Heart right ventricle (tissue), 16 donors: ENCODE data around the gene MIA3. TPM values are rescaled to one million over a fixed set of nuclear protein-coding genes. Genes with fewer than 3 reads are reported as not detected.
A peak's percentile ranks its signal among the peaks of the same experiment; 100 is the strongest.

ENCODE experiments used
- ATAC-seq, 8 donors: fragments of 200-7000 bp; cut with Tn5 transposase; one replicate each; pipeline ENCODE4 v1.9.1; 2020; ENCODE audit warnings: mild to moderate bottlenecking in 8 of 8, moderate library complexity in 8 of 8, moderate number of reproducible peaks in 1 of 8
- DNase-seq, 2 donors: peaks; one replicate each; pipeline ENCODE4 v3.0.0-alpha.2; 2020
- H3K27ac ChIP-seq, 10 donors: fragments of 200-600 bp; sonication (generic) in 2 of 10; one replicate each; pipeline versions ENCODE4 v1.5.0 to v1.8.0; 2020 to 2022; ENCODE audit warnings: mild to moderate bottlenecking in 3 of 10
- H3K27me3 ChIP-seq, 7 donors: fragments of 200-600 bp; one replicate each; pipeline ENCODE4 v1.8.0; 2021 to 2022; ENCODE audit warnings: mild to moderate bottlenecking in 2 of 7
- H3K36me3 ChIP-seq, 9 donors: fragments of 200-600 bp; sonication (generic) in 1 of 9; one replicate each; pipeline versions ENCODE4 v1.5.0 to v1.8.0; 2020 to 2022; ENCODE audit warnings: mild to moderate bottlenecking in 2 of 9
- H3K4me1 ChIP-seq, 9 donors: fragments of 200-600 bp; sonication (generic) in 1 of 9; one replicate each; pipeline versions ENCODE4 v1.5.0 to v1.8.0; 2020 to 2022; ENCODE audit warnings: mild to moderate bottlenecking in 4 of 9
- H3K4me3 ChIP-seq, 10 donors: fragments of 200-600 bp; sonication (generic) in 2 of 10; one replicate each; pipeline versions ENCODE4 v1.5.0 to v1.8.0; 2020 to 2022; ENCODE audit warnings: mild to moderate bottlenecking in 7 of 10, moderate library complexity in 2 of 10
- H3K9me3 ChIP-seq, 11 donors: fragments of 200-600 bp in 10 of 11; sonication (generic) in 2 of 11; one replicate each; pipeline versions ENCODE4 v1.5.0 to v1.8.0; 2013 to 2022; ENCODE audit warnings: mild to moderate bottlenecking in 2 of 11, control low read depth in 1 of 11, moderate library complexity in 1 of 11
- WGBS, 2 donors: extraction: QIAGEN DNeasy Blood & Tissue Kit; methylation state at CpG; one replicate each; pipeline ENCODE4 v1.1.7; 2013; ENCODE audit warnings: inconsistent platforms in 1 of 2; 5-methylcytosine and 5-hydroxymethylcytosine counted together
- intact Hi-C, 10 donors: fragments of 100-400 bp; cut with DNase I; formaldehyde crosslinking; loops; one replicate each; pipeline versions ENCODE4 v1.11.1 to v1.14.2; 2022
- polyA plus RNA-seq, 2 donors: library from polyadenylated mRNA; stranded (reverse); fragments of 200-250 nt; gene quantifications; one replicate each; pipeline ENCODE4 v1.2.3, GENCODE V29; 2013
- total RNA-seq, 10 donors: library from RNA; stranded (reverse); fragmentation: NEBNext Ultra II Directional in 3 of 10; extraction: Animal tissue kit (Norgen Biotek cat#: 25700) in 3 of 10; gene quantifications; one replicate each; pipeline versions ENCODE4 v1.2.1 to v1.2.4, GENCODE V29; 2021 to 2023
- TF ChIP-seq, protein P1 (sequence below), 9 donors: fragments of 200-600 bp; sonication (generic) in 2 of 9; IDR thresholded peaks; one replicate each; pipeline versions ENCODE4 v1.5.0 to v1.8.0; 2021 to 2022; ENCODE audit warnings: antibody characterized with exemption in 9 of 9, mild to moderate bottlenecking in 5 of 9, moderate library complexity in 1 of 9
- donor health status: Arrhythmogenic right ventricular cardiomyopathy.
- donor health status: ischemic (EF 13 %, LVEDD 7.1; RV severe dilation, severe dysfunction).
- donor health status: healthy with polysubstance abuse.
- donor health status: DM: no; HTN: yes; CAD: no.
- donor health status: DM: no; HTN: no; CAD: no.
- donor health status: ischemic (EF 25% LVEDD 6.9; RV normal size, moderate dysfunction).
- donor health status: ischemic (EF 25% LVEDD 5.7; RV mildly dilated, moderate dysfunction).
- donor health status: healthy.
- donor health status: DM: yes; HTN: yes; CAD: no.
- donor health status: Ischemic cardiomyopathy.
- donor health status: ischemic (EF 35%, LVEDD 5.7; RV mildly dilated, moderate dysfunction).
- donor health status: nonischemic (EF 11% LVEDD 7.7; RV severe dilation, severe dysfunction).
- donor health status: DM: yes; HTN: yes; CAD: no.
- donor health status: PGD.
- donor health status: ischemic (EF 29% LVEDD 5.4; RV normal size, mild dysfunction).
- donor health status: nonischemic (EF 23%, LVEDD 6.1; RV moderate dilation, normal function).

Gene MIA3
- total and polyA plus RNA-seq, 12 donors = 22.8 to 72.5 (median 56.5) TPM

GRCh38 chr1:222582099-222582774 is 35.7 kb upstream of the MIA3 start:
- Histone ChIP-seq H3K4me1 (peaks cover 0 to 20% (median 0%) of the 10 kb centered on the region in 9 donors), H3K36me3 (peaks cover 0 to 75% (median 4%) of the 10 kb centered on the region in 9 donors), H3K27ac (no peak overlapping the region), H3K4me3 (no peak overlapping the region), H3K27me3 (no peaks in the 10 kb centered on the region), H3K9me3 (no peaks in the 10 kb centered on the region)
- TF ChIP-seq, protein P1, sequence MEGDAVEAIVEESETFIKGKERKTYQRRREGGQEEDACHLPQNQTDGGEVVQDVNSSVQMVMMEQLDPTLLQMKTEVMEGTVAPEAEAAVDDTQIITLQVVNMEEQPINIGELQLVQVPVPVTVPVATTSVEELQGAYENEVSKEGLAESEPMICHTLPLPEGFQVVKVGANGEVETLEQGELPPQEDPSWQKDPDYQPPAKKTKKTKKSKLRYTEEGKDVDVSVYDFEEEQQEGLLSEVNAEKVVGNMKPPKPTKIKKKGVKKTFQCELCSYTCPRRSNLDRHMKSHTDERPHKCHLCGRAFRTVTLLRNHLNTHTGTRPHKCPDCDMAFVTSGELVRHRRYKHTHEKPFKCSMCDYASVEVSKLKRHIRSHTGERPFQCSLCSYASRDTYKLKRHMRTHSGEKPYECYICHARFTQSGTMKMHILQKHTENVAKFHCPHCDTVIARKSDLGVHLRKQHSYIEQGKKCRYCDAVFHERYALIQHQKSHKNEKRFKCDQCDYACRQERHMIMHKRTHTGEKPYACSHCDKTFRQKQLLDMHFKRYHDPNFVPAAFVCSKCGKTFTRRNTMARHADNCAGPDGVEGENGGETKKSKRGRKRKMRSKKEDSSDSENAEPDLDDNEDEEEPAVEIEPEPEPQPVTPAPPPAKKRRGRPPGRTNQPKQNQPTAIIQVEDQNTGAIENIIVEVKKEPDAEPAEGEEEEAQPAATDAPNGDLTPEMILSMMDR (IDR thresholded peaks at IDR 0.05) = no peak
- intact Hi-C loops = no loop called here
- DNase-seq (no peak), ATAC-seq (no peak)
- 84 to 87% methylated on average over 4 of the region's 4 CpGs for WGBS, 2 donors

- Histone ChIP-seq H3K4me1 (peaks cover 0 to 20% (median 0%) of the 10 kb centered on the region in 9 donors), H3K27me3 (no peaks in the 10 kb centered on the region), H3K9me3 (no peaks in the 10 kb centered on the region), H3K27ac (no peak overlapping the region), H3K4me3 (no peak overlapping the region), H3K36me3 (peaks cover 0 to 75% (median 4%) of the 10 kb centered on the region in 9 donors)
- DNase-seq = no peak
- ATAC-seq = peak in 1 of 8 donors; percentile 38
- 86 to 87% methylated on average over 5 of the region's 5 CpGs for WGBS, 2 donors
- TF ChIP-seq, protein P1 (IDR thresholded peaks at IDR 0.05) = no peak
- intact Hi-C loops = no loop called here
These were observed 34.8 kb upstream of the MIA3 start for GRCh38 chr1:222583079-222583478.

GRCh38 chr1:222586842-222587241 is 31.1 kb upstream of the MIA3 start:
- WGBS, 2 donors = 92 to 95% methylated on average over 2 of the region's 2 CpGs
- Histone ChIP-seq H3K27me3 (no peaks in the 10 kb centered on the region), H3K27ac (no peak overlapping the region), H3K4me1 (peaks cover 0 to 33% (median 10%) of the 10 kb centered on the region in 9 donors), H3K9me3 (no peaks in the 10 kb centered on the region), H3K36me3 (peaks cover 0 to 58% (median 4%) of the 10 kb centered on the region in 9 donors), H3K4me3 (no peak overlapping the region)
- ATAC-seq (no peak), DNase-seq (no peak)
- intact Hi-C loops = loop anchor here in 1 of 10 donors (5.0 kb wide), 1 partner anchor 45 kb away; no protein-coding TSS in a partner anchor
- TF ChIP-seq, protein P1 (IDR thresholded peaks at IDR 0.05) = no peak

- intact Hi-C loops = loop anchor here in 1 of 10 donors (5.0 kb wide), 1 partner anchor 44 kb away; no protein-coding TSS in a partner anchor
- TF ChIP-seq, protein P1 (IDR thresholded peaks at IDR 0.05) = no peak
- Histone ChIP-seq H3K4me3 (no peak overlapping the region), H3K27me3 (no peaks in the 10 kb centered on the region), H3K4me1 (peaks cover 0 to 23% (median 10%) of the 10 kb centered on the region in 9 donors), H3K9me3 (no peaks in the 10 kb centered on the region), H3K27ac (no peak overlapping the region), H3K36me3 (peaks cover 0 to 45% (median 2%) of the 10 kb centered on the region in 9 donors)
- ATAC-seq (no peak), DNase-seq (no peak)
- 90 to 100% methylated on average over 1 of the region's 1 CpG for WGBS, 2 donors
These were observed 29.8 kb upstream of the MIA3 start for GRCh38 chr1:222588135-222588534.
